GM12891 (cell line): Measurements from ENCODE around the gene RACGAP1.

ENCODE experiments used
- PAX5 ChIP-seq: IDR thresholded peaks from 2 replicates; pipeline ENCODE4 v1.6.1; 2011; ENCODE audit warnings: low read length, moderate library complexity, mild to moderate bottlenecking; ENCODE audit not compliant: insufficient read depth, severe bottlenecking
- POLR2A ChIP-seq: IDR thresholded peaks from 2 replicates; pipeline ENCODE4 v1.6.1; 2011; ENCODE audit warnings: low read depth, low read length, control low read depth
- POLR2AphosphoS5 ChIP-seq: IDR thresholded peaks from 2 replicates; pipeline ENCODE4 v1.6.1; 2011; ENCODE audit warnings: low read depth, low read length, control low read depth
- SPI1 ChIP-seq: IDR thresholded peaks from 2 replicates; pipeline ENCODE4 v1.6.1; 2011; ENCODE audit warnings: low read depth, low read length, control low read depth
- TAF1 ChIP-seq: IDR thresholded peaks from 2 replicates; pipeline ENCODE4 v1.6.1; 2011; ENCODE audit warnings: low read depth, low read length, control low read depth

DNA sequence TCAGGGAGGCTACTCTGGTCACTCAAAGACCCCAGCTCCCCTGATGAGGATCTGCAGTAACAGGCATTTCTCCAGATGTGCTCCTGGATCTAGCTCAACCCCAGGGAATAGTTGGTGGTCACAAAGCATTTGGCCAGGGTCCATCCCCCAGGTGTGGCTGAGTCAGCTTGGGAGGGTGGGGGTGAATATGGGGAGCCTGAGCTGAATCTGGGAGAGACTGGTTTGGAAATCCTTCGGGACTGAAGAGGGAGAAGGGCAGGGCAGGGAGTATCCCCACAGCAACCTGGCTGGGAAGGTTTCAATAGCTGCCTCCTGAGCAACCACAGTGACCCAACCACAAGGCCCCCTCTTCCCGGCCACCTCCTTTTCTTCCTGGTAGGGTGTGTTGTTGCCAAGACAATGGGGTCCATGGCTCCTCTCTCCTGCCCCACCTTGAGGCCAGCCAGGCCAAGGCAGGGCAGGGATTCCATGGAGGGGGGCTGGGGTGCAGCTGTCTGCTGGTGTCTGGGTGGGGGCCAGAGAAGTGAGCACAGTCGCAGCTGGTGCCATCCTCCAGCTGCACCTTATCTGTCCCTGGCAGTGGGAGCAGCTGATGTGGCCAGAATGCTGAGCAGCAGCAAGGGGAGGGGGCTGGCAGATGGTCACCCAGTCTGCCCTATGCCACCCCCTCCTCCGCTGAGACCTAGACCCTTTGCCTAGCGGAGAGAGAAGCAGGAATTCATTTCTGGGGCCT, 37.6 kb upstream of the RACGAP1 start:
- TF ChIP-seq POLR2A, result no peak
- TF ChIP-seq POLR2AphosphoS5, result no peak
- TF ChIP-seq SPI1, result no peak
- TF ChIP-seq TAF1, result no peak
- TF ChIP-seq PAX5, result no peak
